ENCODE data around the gene CARD9. TPM values are rescaled to one million over a fixed set of nuclear protein-coding genes. Genes with fewer than 3 reads are reported as not detected.

CARD9 gene
- total RNA-seq, 2 experiments from 2014 or later, result 0.92 to 1.7 TPM

- H3K4me3 ChIP-seq (ENCODE audit: low read depth, low read length, poor library complexity, severe bottlenecking), result no peak overlapping the region
- CTCF ChIA-PET (ENCODE audit: unreplicated experiment), result interaction anchor here (1.0 kb wide), 1 partner anchor 15 kb away, joined by 4 read pairs; no protein-coding TSS in a partner anchor
- POLR2A ChIA-PET, result no interaction called here
- BruUV-seq (replicated peaks), result no TSS peak
- intact Hi-C loops (cut with micrococcal nuclease; ENCODE audit: unreplicated experiment), result no loop called here
- no peaks in the 10 kb centered on the region for H3K4me1 ChIP-seq (ENCODE audit: insufficient read depth, low read length, poor library complexity, severe bottlenecking)
- no peaks in the 10 kb centered on the region for H3K9me2 ChIP-seq (ENCODE audit: insufficient read depth, low read length)
- no peak overlapping the region for H2AFZ ChIP-seq (ENCODE audit: low read length)
- H3K27ac ChIP-seq (ENCODE audit: low read depth, low read length, poor library complexity, severe bottlenecking), result no peak overlapping the region
- H3K36me3 ChIP-seq (ENCODE audit: insufficient read depth, low read length), result no peaks in the 10 kb centered on the region
- no peaks in the 10 kb centered on the region for H3K79me2 ChIP-seq (ENCODE audit: insufficient read depth, low read depth, low read length)
- no peak overlapping the region for H3K4me2 ChIP-seq (ENCODE audit: low read length)
- no peak for TF ChIP-seq CTCF (conservative IDR thresholded peaks at IDR 0.05; ENCODE audit: low read length)
- TF ChIP-seq EZH2phosphoT487 (IDR thresholded peaks at IDR 0.05; ENCODE audit: borderline replicate concordance, low read depth, low read length), result no peak
- no peaks in the 10 kb centered on the region for H3K9me3 ChIP-seq (ENCODE audit: low read length)
- no peaks in the 10 kb centered on the region for H4K20me1 ChIP-seq (ENCODE audit: insufficient read depth, low read length)
- no peak for DNase-seq (ENCODE audit: low spot score)
Measured at GRCh38 chr9:136324501-136325300, 48.8 kb downstream of the CARD9 start.

GRCh38 chr9:136323371-136323789 lies 50.1 kb downstream of the CARD9 start:
- H3K79me2 ChIP-seq (ENCODE audit: insufficient read depth, low read depth, low read length), result no peaks in the 10 kb centered on the region
- no peaks in the 10 kb centered on the region for H3K9me2 ChIP-seq (ENCODE audit: insufficient read depth, low read length)
- H2AFZ ChIP-seq (ENCODE audit: low read length), result no peak overlapping the region
- H3K4me3 ChIP-seq (ENCODE audit: low read depth, low read length, poor library complexity, severe bottlenecking), result no peak overlapping the region
- no peaks in the 10 kb centered on the region for H3K4me1 ChIP-seq (ENCODE audit: insufficient read depth, low read length, poor library complexity, severe bottlenecking)
- no peaks in the 10 kb centered on the region for H4K20me1 ChIP-seq (ENCODE audit: insufficient read depth, low read length)
- CTCF ChIA-PET (ENCODE audit: unreplicated experiment), result interaction anchor here (1.0 kb wide), 1 partner anchor 16 kb away, joined by 4 read pairs; no protein-coding TSS in a partner anchor
- no peak overlapping the region for H3K27ac ChIP-seq (ENCODE audit: low read depth, low read length, poor library complexity, severe bottlenecking)
- BruUV-seq (replicated peaks), result no TSS peak
- no peaks in the 10 kb centered on the region for H3K9me3 ChIP-seq (ENCODE audit: low read length)
- no peaks in the 10 kb centered on the region for H3K36me3 ChIP-seq (ENCODE audit: insufficient read depth, low read length)
- no peak for TF ChIP-seq EZH2phosphoT487 (IDR thresholded peaks at IDR 0.05; ENCODE audit: borderline replicate concordance, low read depth, low read length)
- no peak for TF ChIP-seq CTCF (conservative IDR thresholded peaks at IDR 0.05; ENCODE audit: low read length)
- DNase-seq (ENCODE audit: low spot score), result no peak
- POLR2A ChIA-PET, result no interaction called here
- intact Hi-C loops (cut with micrococcal nuclease; ENCODE audit: unreplicated experiment), result no loop called here
- no peak overlapping the region for H3K4me2 ChIP-seq (ENCODE audit: low read length)

- Histone ChIP-seq H3K9me2 (ENCODE audit: insufficient read depth, low read length) (no peaks in the 10 kb centered on the region), H3K4me3 (ENCODE audit: low read depth, low read length, poor library complexity, severe bottlenecking) (no peak overlapping the region), H4K20me1 (ENCODE audit: insufficient read depth, low read length) (no peaks in the 10 kb centered on the region), H3K36me3 (ENCODE audit: insufficient read depth, low read length) (no peaks in the 10 kb centered on the region), H3K79me2 (ENCODE audit: insufficient read depth, low read depth, low read length) (no peaks in the 10 kb centered on the region), H3K9me3 (ENCODE audit: low read length) (no peaks in the 10 kb centered on the region), H3K4me2 (ENCODE audit: low read length) (no peak overlapping the region), H3K4me1 (ENCODE audit: insufficient read depth, low read length, poor library complexity, severe bottlenecking) (no peaks in the 10 kb centered on the region), H2AFZ (ENCODE audit: low read length) (no peak overlapping the region), H3K27ac (ENCODE audit: low read depth, low read length, poor library complexity, severe bottlenecking) (no peak overlapping the region)
- intact Hi-C loops (cut with micrococcal nuclease; ENCODE audit: unreplicated experiment), result no loop called here
- DNase-seq (ENCODE audit: low spot score), result no peak
- no TSS peak for BruUV-seq (replicated peaks)
- POLR2A ChIA-PET, result no interaction called here
- CTCF ChIA-PET (ENCODE audit: unreplicated experiment), result no interaction called here
- no peak for TF ChIP-seq CTCF (conservative IDR thresholded peaks at IDR 0.05; ENCODE audit: low read length)
- TF ChIP-seq EZH2phosphoT487 (IDR thresholded peaks at IDR 0.05; ENCODE audit: borderline replicate concordance, low read depth, low read length), result no peak
Measured at GRCh38 chr9:136322756-136323330, 50.6 kb downstream of the CARD9 start.

Measured in OCI-LY7 (cell line).